GM12873 (cell line): ENCODE data around the gene TNFAIP3.

Experiments used
- TF ChIP-seq, protein P1 (sequence below): IDR thresholded peaks from 2 replicates; pipeline ENCODE4 v1.5.1; 2012; ENCODE audit warnings: low read depth, mild to moderate bottlenecking, moderate library complexity, low read length, control low read depth; ENCODE audit not compliant: insufficient read depth; ENCODE audit errors: missing control alignments

Gene TNFAIP3

DNA sequence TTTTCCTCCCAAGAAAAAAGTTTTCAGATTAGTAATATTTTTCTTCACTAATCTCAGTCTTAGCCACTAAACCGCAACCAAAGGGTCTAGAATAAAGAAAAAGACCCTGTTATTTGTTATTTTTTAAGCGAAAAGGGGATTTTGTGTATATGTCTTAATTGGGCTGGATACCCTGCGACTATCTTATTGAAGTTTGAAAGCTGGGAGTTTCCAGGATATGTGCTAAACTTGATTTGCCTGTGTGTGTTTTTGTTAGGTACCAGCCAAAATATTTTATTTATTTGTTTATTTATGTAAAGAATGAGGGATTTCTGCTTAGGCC lies 52.4 kb downstream of the TNFAIP3 start:
- TF ChIP-seq, protein P1, sequence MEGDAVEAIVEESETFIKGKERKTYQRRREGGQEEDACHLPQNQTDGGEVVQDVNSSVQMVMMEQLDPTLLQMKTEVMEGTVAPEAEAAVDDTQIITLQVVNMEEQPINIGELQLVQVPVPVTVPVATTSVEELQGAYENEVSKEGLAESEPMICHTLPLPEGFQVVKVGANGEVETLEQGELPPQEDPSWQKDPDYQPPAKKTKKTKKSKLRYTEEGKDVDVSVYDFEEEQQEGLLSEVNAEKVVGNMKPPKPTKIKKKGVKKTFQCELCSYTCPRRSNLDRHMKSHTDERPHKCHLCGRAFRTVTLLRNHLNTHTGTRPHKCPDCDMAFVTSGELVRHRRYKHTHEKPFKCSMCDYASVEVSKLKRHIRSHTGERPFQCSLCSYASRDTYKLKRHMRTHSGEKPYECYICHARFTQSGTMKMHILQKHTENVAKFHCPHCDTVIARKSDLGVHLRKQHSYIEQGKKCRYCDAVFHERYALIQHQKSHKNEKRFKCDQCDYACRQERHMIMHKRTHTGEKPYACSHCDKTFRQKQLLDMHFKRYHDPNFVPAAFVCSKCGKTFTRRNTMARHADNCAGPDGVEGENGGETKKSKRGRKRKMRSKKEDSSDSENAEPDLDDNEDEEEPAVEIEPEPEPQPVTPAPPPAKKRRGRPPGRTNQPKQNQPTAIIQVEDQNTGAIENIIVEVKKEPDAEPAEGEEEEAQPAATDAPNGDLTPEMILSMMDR = no peak

DNA sequence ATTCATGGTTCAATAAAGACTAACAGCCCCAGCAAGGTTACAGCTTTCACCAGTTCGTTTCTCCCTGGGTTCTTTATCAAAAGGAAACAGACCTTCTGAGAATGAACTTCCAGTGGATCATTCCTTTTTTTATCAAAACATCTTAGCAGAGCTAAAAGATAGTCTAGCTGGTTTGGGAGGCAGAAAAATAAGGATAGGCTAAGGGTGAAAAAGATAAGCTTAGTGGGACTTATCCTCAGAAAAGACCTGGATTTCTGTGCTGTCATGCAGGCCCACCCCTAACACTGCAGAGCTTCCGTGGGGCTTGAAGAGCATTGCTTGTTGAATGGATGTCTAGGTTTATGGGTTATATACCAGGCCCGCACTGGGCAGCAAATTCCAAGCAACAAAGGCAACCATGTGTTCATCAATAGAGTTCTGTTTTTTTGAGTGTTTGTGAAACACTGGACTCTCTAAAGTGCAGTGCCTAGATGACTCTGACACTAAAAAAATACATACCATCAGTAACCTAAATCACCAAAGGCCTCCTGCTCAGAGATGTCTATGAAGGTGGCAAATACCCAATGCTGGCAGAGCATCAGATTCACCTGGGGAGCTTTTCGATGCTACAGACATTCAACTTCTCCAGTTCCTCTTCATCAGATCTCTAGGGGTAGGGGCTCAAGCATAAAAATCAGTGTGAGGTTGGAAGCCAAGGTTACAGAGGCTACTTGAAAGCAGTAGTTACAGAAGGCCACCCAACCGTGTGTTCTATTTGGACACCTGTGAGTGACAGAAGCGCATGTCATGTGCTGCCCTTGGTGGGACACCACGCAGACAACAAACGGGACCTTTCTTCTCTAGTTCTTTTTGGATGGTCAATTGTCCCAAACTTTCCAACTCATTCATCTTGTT lies 53.0 kb downstream of the TNFAIP3 start:
- TF ChIP-seq, protein P1 = no peak

DNA sequence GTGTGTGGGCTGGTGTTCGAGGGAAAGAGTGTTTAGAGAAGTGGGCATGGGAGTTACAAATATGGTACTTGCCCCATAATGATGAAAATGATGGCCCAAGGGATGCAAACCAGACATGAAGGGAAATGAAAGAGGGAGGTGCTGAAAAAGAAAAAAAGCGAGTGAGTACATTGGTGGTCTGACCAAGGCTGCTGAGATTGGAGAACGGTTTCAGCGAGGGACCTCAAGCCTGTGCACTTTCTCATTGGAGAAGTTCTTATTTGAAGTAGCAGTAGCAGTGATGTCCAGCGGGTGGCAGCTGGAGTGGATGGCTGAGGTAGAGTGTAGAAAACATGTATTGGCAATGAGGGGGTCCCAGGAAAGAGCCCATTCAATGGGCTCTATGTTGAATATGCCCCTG lies 54.8 kb downstream of the TNFAIP3 start:
- TF ChIP-seq, protein P1 = peak; percentile 40

DNA sequence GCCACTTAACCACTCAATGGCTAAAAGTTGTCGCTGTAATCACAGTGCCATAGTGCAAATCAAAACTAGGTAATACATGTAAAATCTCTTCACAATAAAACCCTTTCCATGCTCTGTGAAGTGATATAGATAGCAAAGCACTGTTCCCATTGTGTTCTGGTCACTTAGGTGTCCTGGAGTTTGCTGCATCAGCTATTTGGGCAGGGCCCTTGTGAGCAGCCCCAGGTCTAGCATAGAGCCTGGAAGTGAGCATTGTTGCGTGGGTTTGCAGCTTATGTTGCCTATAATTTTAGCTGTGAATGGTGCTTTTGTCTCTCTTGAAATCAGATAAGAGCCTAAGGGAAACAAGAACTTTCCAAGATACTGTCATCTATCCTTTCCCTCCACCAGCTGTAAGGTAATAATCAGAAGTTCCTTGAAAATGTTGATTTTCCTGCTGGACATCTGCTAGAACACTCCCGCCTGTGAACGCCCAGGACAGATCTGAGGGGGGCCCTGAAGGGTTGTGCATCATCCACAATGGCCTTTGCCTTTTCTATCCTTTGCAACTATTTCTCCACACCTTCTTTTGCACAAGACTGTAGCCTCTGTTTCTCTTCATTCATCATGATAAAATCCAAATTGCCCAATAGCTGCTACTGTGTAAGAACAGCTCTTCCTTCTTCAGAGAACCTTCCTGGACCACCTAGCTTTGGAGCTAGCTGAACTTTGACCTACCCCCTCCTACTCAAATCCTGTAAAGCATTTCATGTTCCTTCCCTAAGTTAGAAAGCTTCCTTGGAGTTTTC lies 57.0 kb downstream of the TNFAIP3 start:
- TF ChIP-seq, protein P1 = no peak

DNA sequence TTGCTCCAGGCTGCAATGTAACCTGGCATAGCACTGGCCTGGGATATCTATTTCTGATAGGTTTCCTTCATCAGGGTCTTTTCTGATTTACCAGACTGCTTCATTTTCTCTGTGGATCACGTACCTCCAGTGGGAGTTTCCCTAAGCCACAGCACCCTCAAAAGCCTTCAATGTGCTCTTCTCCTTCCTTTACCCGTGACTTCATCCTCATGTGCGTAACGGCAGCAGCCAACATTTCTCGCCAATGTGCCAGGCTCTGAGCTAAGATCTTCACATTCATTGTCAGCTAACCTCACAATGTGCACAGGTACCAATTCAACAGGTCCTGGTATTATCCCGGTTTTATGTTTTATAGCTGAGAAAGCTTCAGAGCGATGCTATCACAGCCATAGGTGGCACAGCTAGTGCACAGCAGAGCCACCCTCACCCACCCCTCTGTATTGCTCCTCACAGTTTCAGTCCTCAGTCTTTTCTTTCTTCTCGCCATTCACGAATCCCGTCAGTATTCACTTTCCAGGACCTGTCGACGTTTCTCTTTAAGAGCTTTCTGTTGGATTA lies 58.2 kb downstream of the TNFAIP3 start:
- TF ChIP-seq, protein P1 = no peak

DNA sequence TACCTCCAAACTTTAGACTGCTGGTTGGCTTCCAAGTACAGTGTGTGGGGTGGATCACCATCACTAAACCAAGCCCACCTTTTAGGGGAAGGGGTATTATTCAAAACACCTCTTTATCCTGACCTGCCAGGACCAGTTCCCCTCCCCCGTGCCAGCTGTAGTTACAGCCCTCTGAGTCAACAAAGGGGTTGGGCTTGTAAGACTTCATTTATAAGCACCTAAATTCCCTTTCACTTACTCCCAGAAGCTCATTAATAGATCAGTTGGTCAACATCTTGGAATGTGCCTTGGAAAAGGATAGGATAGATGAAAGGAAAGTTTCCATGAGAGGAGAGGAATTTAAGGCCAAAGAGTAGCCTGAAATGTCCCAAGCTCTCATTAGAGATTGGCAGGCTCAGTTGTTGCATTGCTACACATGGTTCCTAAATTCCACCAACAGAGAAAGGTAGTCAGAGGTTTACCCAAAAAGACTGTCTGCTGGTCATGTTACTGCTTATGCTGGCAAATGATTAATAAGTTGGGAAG lies 59.2 kb downstream of the TNFAIP3 start:
- TF ChIP-seq, protein P1 = no peak

DNA sequence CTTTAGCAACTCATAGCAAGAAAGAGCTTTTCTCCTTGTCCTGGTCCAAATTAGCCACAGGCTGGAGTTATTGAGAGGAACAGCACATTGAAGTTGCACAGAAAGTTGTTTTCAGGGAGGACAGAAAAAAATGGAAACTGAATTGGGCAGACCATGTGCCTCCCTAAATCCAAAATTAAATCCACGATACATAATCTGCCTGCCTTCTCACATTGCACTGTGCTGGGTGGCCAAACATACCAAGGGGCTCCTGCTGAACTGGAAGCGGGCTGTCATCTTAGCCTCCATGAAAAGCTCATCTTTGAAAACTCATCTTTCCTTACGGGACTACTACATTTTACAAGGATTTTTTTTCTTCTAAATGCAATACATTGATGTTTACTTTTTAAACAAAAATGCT lies 59.9 kb downstream of the TNFAIP3 start:
- TF ChIP-seq, protein P1 = no peak
